ENCODE measurements around the gene RNF7. TPM values are rescaled to one million over a fixed set of nuclear protein-coding genes. Genes with fewer than 3 reads are reported as not detected.

The RNF7 gene
- total RNA-seq = 121 and 136 TPM in 2 replicates
- polyA plus RNA-seq = 89.5 and 120 TPM in 2 replicates
- 143 and 148 TPM in 2 replicates for polyA plus RNA-seq (2011; cell fraction: cytosol; rRNA removed)
- 34.5 and 41.4 TPM in 2 replicates for polyA plus RNA-seq (2011; cell fraction: nucleus; rRNA removed)
- 90.3 and 101 TPM in 2 replicates for polyA plus RNA-seq (2012)
- polyA minus RNA-seq = 23.6 and 29.2 TPM in 2 replicates
- polyA minus RNA-seq (2011; cell fraction: cytosol; rRNA and poly(A)+ RNA removed) = 18.6 TPM
- polyA minus RNA-seq (2011; cell fraction: nucleus; rRNA and poly(A)+ RNA removed) = 13.6 and 13.8 TPM in 2 replicates
- percentile 97 among the genes with signal in this experiment for Bru-seq, nascent RNA
- BruChase-seq, experiment 1, labeled RNA remaining after a 6-hour chase = percentile 98 among the genes with signal in this experiment
- BruChase-seq, experiment 2, labeled RNA remaining after a 2-hour chase = percentile 97 among the genes with signal in this experiment
- long read RNA-seq, transcript RNF7-203 (4 exons, 1,036 nt) = minor isoform, 6 of 403 reads
- long read RNA-seq, transcript RNF7-205 (2 exons, 782 nt) = minor isoform, 6 of 403 reads
- long read RNA-seq, transcript RNF7-202 (3 exons, 805 nt) = minor isoform, 28 of 403 reads
- long read RNA-seq, transcript RNF7-201 (3 exons, 2,763 nt) = major isoform, 357 of 403 reads
- long read RNA-seq, partial matches to known transcripts = 1 of 403 reads
- long read RNA-seq, other reads (novel, unspliced or antisense) = 5 of 403 reads

- Histone ChIP-seq H4K20me1 (replicated peaks; ENCODE audit: control insufficient read depth, extremely low read depth, insufficient read depth, low read length) (peaks cover 4% of the 10 kb centered on the region), H3K4me2 (ENCODE audit: insufficient read depth, low read length) (peak within 1 kb of the TSS; percentile 81), H3K9me3 (replicated peaks; ENCODE audit: control insufficient read depth, insufficient read depth, low read length) (no peaks in the 10 kb centered on the region), H3K4me1 (ENCODE audit: control insufficient read depth, extremely low read depth, insufficient read depth, low read length) (peaks cover 19% of the 10 kb centered on the region), H3K9me1 (replicated peaks; ENCODE audit: control insufficient read depth, extremely low read depth, insufficient read depth, low read length) (no peaks in the 10 kb centered on the region), H3K27ac (ENCODE audit: insufficient read depth, low read depth, low read length) (peak within 1 kb of the TSS; percentile 72), H2AFZ (ENCODE audit: low read depth, low read length) (peak within 1 kb of the TSS; percentile 88), H3K4me3 (replicated peaks in 1 of 3; ENCODE audit: insufficient read depth in 1 of 3, low read depth in 1 of 3, low read length in 3 of 3) (peak within 1 kb of the TSS; percentile 39 to 96 (median 85)), H3K27me3 (ENCODE audit: control insufficient read depth in 2 of 2, insufficient read depth in 2 of 2, low read length in 2 of 2) (peaks cover 0 to 2% of the 10 kb centered on the region in 2 experiments), H3K36me3 (ENCODE audit: control insufficient read depth in 2 of 2, extremely low read depth in 1 of 2, insufficient read depth in 2 of 2, low read length in 2 of 2) (peaks cover 0 to 7% of the 10 kb centered on the region in 2 experiments), H3K79me2 (ENCODE audit: control insufficient read depth, insufficient read depth, low read length) (peaks cover 45% of the 10 kb centered on the region), H3K9ac (replicated peaks; ENCODE audit: extremely low read depth, insufficient read depth, low read length) (peak within 1 kb of the TSS; percentile 82)
- ChIA-PET CTCF (interaction anchor here (0.6 to 5.0 kb wide), 28 partner anchors 12 to 472 kb away, joined by 3 to 48 read pairs (median 4); partner anchors contain the start of gene ATP1B3), POLR2A (interaction anchor here (0.7 kb wide), 1 partner anchor 120 kb away, joined by 4 read pairs; no protein-coding TSS in a partner anchor)
- peak; percentile 96 for DNase-seq (ENCODE audit: low read depth, low spot score)
- TSS peak; percentile 76 for BruUV-seq (replicated peaks)
- intact Hi-C loops (cut with micrococcal nuclease) = loop anchor here (1.0 to 5.0 kb wide), 9 partner anchors 30 to 539 kb away; no protein-coding TSS in a partner anchor
- TF ChIP-seq, protein P1, sequence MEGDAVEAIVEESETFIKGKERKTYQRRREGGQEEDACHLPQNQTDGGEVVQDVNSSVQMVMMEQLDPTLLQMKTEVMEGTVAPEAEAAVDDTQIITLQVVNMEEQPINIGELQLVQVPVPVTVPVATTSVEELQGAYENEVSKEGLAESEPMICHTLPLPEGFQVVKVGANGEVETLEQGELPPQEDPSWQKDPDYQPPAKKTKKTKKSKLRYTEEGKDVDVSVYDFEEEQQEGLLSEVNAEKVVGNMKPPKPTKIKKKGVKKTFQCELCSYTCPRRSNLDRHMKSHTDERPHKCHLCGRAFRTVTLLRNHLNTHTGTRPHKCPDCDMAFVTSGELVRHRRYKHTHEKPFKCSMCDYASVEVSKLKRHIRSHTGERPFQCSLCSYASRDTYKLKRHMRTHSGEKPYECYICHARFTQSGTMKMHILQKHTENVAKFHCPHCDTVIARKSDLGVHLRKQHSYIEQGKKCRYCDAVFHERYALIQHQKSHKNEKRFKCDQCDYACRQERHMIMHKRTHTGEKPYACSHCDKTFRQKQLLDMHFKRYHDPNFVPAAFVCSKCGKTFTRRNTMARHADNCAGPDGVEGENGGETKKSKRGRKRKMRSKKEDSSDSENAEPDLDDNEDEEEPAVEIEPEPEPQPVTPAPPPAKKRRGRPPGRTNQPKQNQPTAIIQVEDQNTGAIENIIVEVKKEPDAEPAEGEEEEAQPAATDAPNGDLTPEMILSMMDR (IDR thresholded peaks at IDR 0.05; ENCODE audit: extremely low read depth in 1 of 2, insufficient read depth in 1 of 2, low read depth in 1 of 2, low read length in 2 of 2) = peak; percentile 91 to 98
- peak; percentile 57 for TF ChIP-seq MYC (IDR thresholded peaks at IDR 0.05; ENCODE audit: low read depth, low read length)
- TF ChIP-seq POLR2A (IDR thresholded peaks at IDR 0.05; ENCODE audit: low read depth, low read length) = peak; percentile 76
- TF ChIP-seq EZH2 (IDR thresholded peaks at IDR 0.05; ENCODE audit: borderline replicate concordance, low read depth, low read length, severe bottlenecking) = no peak
- TF ChIP-seq FOS (IDR thresholded peaks at IDR 0.05; ENCODE audit: borderline replicate concordance, insufficient read depth, low read length) = peak; percentile 11
- peak; percentile 87 for TF ChIP-seq POLR2AphosphoS5 (IDR thresholded peaks at IDR 0.05; ENCODE audit: insufficient read depth, low read depth, low read length)
- TF ChIP-seq MAX (IDR thresholded peaks at IDR 0.05; ENCODE audit: insufficient read depth, insufficient read length) = peak; percentile 9
- TF ChIP-seq JUN (IDR thresholded peaks at IDR 0.05; ENCODE audit: borderline replicate concordance, insufficient read depth, insufficient read length, low read depth) = peak; percentile 16
- no peak for TF ChIP-seq GATA2 (IDR thresholded peaks at IDR 0.05; ENCODE audit: insufficient read depth, insufficient read length, low read depth, low read length)
- dilution Hi-C loops (cut with MboI; ENCODE audit: extremely low pct_ligation_motif_present, low sequenced_read_pairs) = no loop called here
- FAIRE-seq = peak; percentile 93
These were observed at the start of gene RNF7 for GRCh38 chr3:141738022-141738890. Gene RNF7 (plus strand): TSS chr3:141738298. CDS start chr3:141738342, 44 bp downstream.
